MM.1S (cell line): ENCODE data around the gene GDF2.

Experiments
- DNase-seq: peaks from one replicate; pipeline ENCODE4 v3.0.0-alpha.2; 2015
- H2AFZ ChIP-seq: fragments of 300-600 bp; sonication (generic); 2 replicates; pipeline ENCODE4 v1.6.0; 2016; ENCODE audit warnings: antibody characterized with exemption, low read length
- H3F3A ChIP-seq: fragments of 300-600 bp; sonication (generic); 2 replicates; pipeline ENCODE4 v1.6.1; 2016; ENCODE audit warnings: mild to moderate bottlenecking, antibody characterized with exemption, low read length, moderate library complexity, mixed read lengths; ENCODE audit not compliant: insufficient read depth
- H3K27ac ChIP-seq: fragments of 300-600 bp; sonication (generic); 2 replicates; pipeline ENCODE4 v1.5.1; 2016; ENCODE audit warnings: mild to moderate bottlenecking, low read length
- H3K27me3 ChIP-seq: fragments of 300-600 bp; sonication (generic); replicated peaks from 2 replicates; pipeline ENCODE4 v1.6.0; 2016; ENCODE audit warnings: low read length; ENCODE audit not compliant: insufficient read depth
- H3K36me3 ChIP-seq: fragments of 300-600 bp; sonication (generic); replicated peaks from 2 replicates; pipeline ENCODE4 v1.6.1; 2016; ENCODE audit warnings: mild to moderate bottlenecking, low read length, mixed read lengths; ENCODE audit not compliant: insufficient read depth
- H3K4me1 ChIP-seq: fragments of 300-600 bp; sonication (generic); 2 replicates; pipeline ENCODE4 v1.6.1; 2016; ENCODE audit warnings: low read length, mixed read lengths
- H3K4me2 ChIP-seq: fragments of 300-600 bp; sonication (generic); 2 replicates; pipeline ENCODE4 v1.6.0; 2016; ENCODE audit warnings: low read depth, low read length
- H3K4me3 ChIP-seq: fragments of 300-600 bp; sonication (generic); 2 replicates; pipeline ENCODE4 v1.5.1; 2016; ENCODE audit warnings: low read length, mixed read lengths
- H3K79me2 ChIP-seq: fragments of 300-600 bp; sonication (generic); 2 replicates; pipeline ENCODE4 v1.6.1; 2016; ENCODE audit warnings: mixed run types, low read length, mixed read lengths
- H3K9ac ChIP-seq: fragments of 300-600 bp; sonication (generic); 2 replicates; pipeline ENCODE4 v1.6.1; 2016; ENCODE audit warnings: low read length, mixed read lengths
- H3K9me2 ChIP-seq: fragments of 300-600 bp; sonication (generic); replicated peaks from 2 replicates; pipeline ENCODE4 v1.6.1; 2016; ENCODE audit warnings: mild to moderate bottlenecking, low read length, mixed read lengths; ENCODE audit not compliant: insufficient read depth
- H3K9me3 ChIP-seq: fragments of 300-600 bp; sonication (generic); replicated peaks from 2 replicates; pipeline ENCODE4 v1.6.1; 2016; ENCODE audit warnings: mild to moderate bottlenecking, low read length, mixed read lengths; ENCODE audit not compliant: insufficient read depth
- H4K20me1 ChIP-seq: fragments of 300-600 bp; sonication (generic); 2 replicates; pipeline ENCODE4 v1.6.1; 2016; ENCODE audit warnings: mild to moderate bottlenecking, low read length, moderate library complexity, mixed read lengths; ENCODE audit not compliant: insufficient read depth
- CTCF ChIP-seq: fragments of 300-600 bp; sonication (generic); IDR thresholded peaks from 2 replicates; pipeline ENCODE4 v1.5.1; 2016; ENCODE audit warnings: antibody characterized with exemption, low read length, mixed read lengths
- EZH2 ChIP-seq: fragments of 300-600 bp; sonication (generic); optimal IDR thresholded peaks from 2 replicates; pipeline ENCODE3; 2017; ENCODE audit warnings: low read depth, mild to moderate bottlenecking, antibody characterized with exemption, low read length, mixed read lengths
- EZH2phosphoT487 ChIP-seq: fragments of 300-600 bp; sonication (generic); IDR thresholded peaks from 2 replicates; pipeline ENCODE4 v1.6.1; 2018; ENCODE audit warnings: antibody characterized with exemption, low read length

Gene GDF2

GRCh38 chr10:47368431-47369180 lies 46.4 kb downstream of the GDF2 start:
- no peak overlapping the region for H3K4me2 ChIP-seq
- TF ChIP-seq EZH2phosphoT487 (no peak), CTCF (no peak), EZH2 (no peak)
- no peaks in the 10 kb centered on the region for H3K9me3 ChIP-seq
- no peak for DNase-seq
- H3K4me1 ChIP-seq: no peaks in the 10 kb centered on the region
- H2AFZ ChIP-seq: no peak overlapping the region
- peaks cover 75% of the 10 kb centered on the region for H3K27me3 ChIP-seq
- H3K36me3 ChIP-seq: no peaks in the 10 kb centered on the region
- H3K79me2 ChIP-seq: no peaks in the 10 kb centered on the region
- H3K27ac ChIP-seq: no peak overlapping the region
- no peaks in the 10 kb centered on the region; the same call in 1 of the 2 replicates for H3F3A ChIP-seq
- no peak overlapping the region for H3K4me3 ChIP-seq
- no peaks in the 10 kb centered on the region for H3K9me2 ChIP-seq
- no peak overlapping the region for H3K9ac ChIP-seq
- no peaks in the 10 kb centered on the region; the same call in 1 of the 2 replicates for H4K20me1 ChIP-seq

DNA sequence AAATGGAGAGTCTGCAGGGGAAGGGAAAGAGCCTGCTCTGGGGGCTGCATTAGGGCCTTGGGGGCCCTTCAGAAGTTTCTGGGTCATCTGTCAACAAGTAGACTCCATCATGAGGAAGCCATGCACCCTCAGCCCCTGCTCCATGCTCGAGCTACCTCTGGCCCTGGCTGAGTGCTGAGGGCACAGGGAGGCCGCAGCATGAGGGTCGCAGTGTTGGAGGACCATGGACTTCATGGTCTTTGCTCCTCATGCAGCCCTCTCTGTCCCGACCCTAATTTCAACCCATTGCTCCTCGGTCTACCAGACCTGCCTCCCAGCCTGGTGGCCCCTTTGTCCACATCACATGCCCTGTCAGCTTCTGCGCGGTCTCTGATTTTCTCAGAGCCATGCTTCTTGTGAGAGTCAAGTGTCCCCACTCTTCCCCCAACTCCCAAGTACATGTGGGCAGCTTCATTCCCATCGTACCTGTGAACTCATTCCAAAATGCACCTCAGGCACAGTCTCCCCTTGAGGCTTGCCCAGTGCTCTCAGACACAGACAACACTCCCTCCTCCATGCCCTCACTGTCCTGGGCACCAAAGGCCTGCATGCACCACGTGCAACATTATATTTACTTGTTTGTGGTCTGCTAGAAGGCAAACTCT lies 47.1 kb downstream of the GDF2 start:
- Histone ChIP-seq H2AFZ (no peak overlapping the region), H3K9me2 (no peaks in the 10 kb centered on the region), H3K27ac (no peak overlapping the region), H3F3A (no peaks in the 10 kb centered on the region), H3K79me2 (no peaks in the 10 kb centered on the region), H3K4me1 (no peaks in the 10 kb centered on the region), H3K36me3 (no peaks in the 10 kb centered on the region), H3K9ac (no peak overlapping the region), H3K27me3 (peaks cover 78% of the 10 kb centered on the region), H3K9me3 (no peaks in the 10 kb centered on the region), H4K20me1 (no peaks in the 10 kb centered on the region; the same call in 1 of the 2 replicates), H3K4me2 (no peak overlapping the region), H3K4me3 (no peak overlapping the region)
- no peak for DNase-seq
- TF ChIP-seq EZH2: no peak
- no peak for TF ChIP-seq CTCF
- TF ChIP-seq EZH2phosphoT487: no peak

- no peaks in the 10 kb centered on the region for H3K9me3 ChIP-seq
- no peak overlapping the region for H3K27ac ChIP-seq
- no peaks in the 10 kb centered on the region for H3K4me1 ChIP-seq
- H3K4me2 ChIP-seq: no peak overlapping the region
- no peak for TF ChIP-seq EZH2phosphoT487
- TF ChIP-seq CTCF: no peak
- TF ChIP-seq EZH2: no peak
- DNase-seq: no peak
- H3F3A ChIP-seq: no peaks in the 10 kb centered on the region
- no peak overlapping the region for H3K4me3 ChIP-seq
- no peaks in the 10 kb centered on the region for H3K9me2 ChIP-seq
- peaks cover 79% of the 10 kb centered on the region for H3K27me3 ChIP-seq
- H3K9ac ChIP-seq: no peak overlapping the region
- no peak overlapping the region for H2AFZ ChIP-seq
- H4K20me1 ChIP-seq: no peaks in the 10 kb centered on the region; the same call in 1 of the 2 replicates
- H3K79me2 ChIP-seq: no peaks in the 10 kb centered on the region
- no peaks in the 10 kb centered on the region for H3K36me3 ChIP-seq
Measured at GRCh38 chr10:47370015-47370767, 47.9 kb downstream of the GDF2 start.
